Progenitor cell of endocrine pancreas (in vitro differentiated cells): ENCODE measurements around the gene RBM19. TPM values are rescaled to one million over a fixed set of nuclear protein-coding genes. Genes with fewer than 3 reads are reported as not detected.

ENCODE experiments used
- DNase-seq: peaks from one replicate; pipeline ENCODE4 v3.0.0; 2021; ENCODE audit warnings: low spot score; ENCODE audit not compliant: unreplicated experiment
- H3K27ac Mint-ChIP-seq: 2 replicates; pipeline ENCODE4 v1.8.0; 2021; ENCODE audit warnings: mild to moderate bottlenecking, moderate library complexity, mixed read lengths
- H3K27me3 Mint-ChIP-seq: 2 replicates; pipeline ENCODE4 v1.8.0; 2021; ENCODE audit warnings: mixed read lengths
- H3K36me3 Mint-ChIP-seq: 2 replicates; pipeline ENCODE4 v1.8.0; 2022; ENCODE audit warnings: mixed read lengths; ENCODE audit not compliant: insufficient read depth
- H3K4me1 Mint-ChIP-seq: 2 replicates; pipeline ENCODE4 v1.8.0; 2021; ENCODE audit warnings: low read depth, mixed read lengths
- H3K4me3 Mint-ChIP-seq: 2 replicates; pipeline ENCODE4 v1.8.0; 2021; ENCODE audit warnings: low read depth, mild to moderate bottlenecking, moderate library complexity, mixed read lengths
- H3K9me3 Mint-ChIP-seq: 2 replicates; pipeline ENCODE4 v1.8.0; 2021; ENCODE audit warnings: low read depth, mixed read lengths
- total RNA-seq: library from RNA; stranded (reverse); gene quantifications from 2 replicates; pipeline ENCODE4 v1.2.1, GENCODE V29; 2021
- TF ChIP-seq, protein P1 (sequence below): fragments of 200-600 bp; sonication (generic); IDR thresholded peaks from one replicate; pipeline ENCODE4 v1.5.0; 2021; ENCODE audit warnings: antibody characterized with exemption, mild to moderate bottlenecking; ENCODE audit not compliant: unreplicated experiment

RBM19 gene
- total RNA-seq, 1 donor from 2014 or later: 39.4 TPM

GRCh38 chr12:113835896-113836295 lies 130.2 kb downstream of the RBM19 start:
- H3K27ac Mint-ChIP-seq: no peak overlapping the region
- no peak for DNase-seq

GRCh38 chr12:113835433-113835832 lies 130.7 kb downstream of the RBM19 start:
- Mint-ChIP-seq H3K27ac (no peak overlapping the region), H3K36me3 (peaks cover 1% of the 10 kb centered on the region), H3K4me3 (no peak overlapping the region), H3K27me3 (peaks cover 18% of the 10 kb centered on the region), H3K4me1 (peaks cover 10% of the 10 kb centered on the region), H3K9me3 (no peaks in the 10 kb centered on the region)
- no peak for DNase-seq
- TF ChIP-seq, protein P1, sequence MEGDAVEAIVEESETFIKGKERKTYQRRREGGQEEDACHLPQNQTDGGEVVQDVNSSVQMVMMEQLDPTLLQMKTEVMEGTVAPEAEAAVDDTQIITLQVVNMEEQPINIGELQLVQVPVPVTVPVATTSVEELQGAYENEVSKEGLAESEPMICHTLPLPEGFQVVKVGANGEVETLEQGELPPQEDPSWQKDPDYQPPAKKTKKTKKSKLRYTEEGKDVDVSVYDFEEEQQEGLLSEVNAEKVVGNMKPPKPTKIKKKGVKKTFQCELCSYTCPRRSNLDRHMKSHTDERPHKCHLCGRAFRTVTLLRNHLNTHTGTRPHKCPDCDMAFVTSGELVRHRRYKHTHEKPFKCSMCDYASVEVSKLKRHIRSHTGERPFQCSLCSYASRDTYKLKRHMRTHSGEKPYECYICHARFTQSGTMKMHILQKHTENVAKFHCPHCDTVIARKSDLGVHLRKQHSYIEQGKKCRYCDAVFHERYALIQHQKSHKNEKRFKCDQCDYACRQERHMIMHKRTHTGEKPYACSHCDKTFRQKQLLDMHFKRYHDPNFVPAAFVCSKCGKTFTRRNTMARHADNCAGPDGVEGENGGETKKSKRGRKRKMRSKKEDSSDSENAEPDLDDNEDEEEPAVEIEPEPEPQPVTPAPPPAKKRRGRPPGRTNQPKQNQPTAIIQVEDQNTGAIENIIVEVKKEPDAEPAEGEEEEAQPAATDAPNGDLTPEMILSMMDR: no peak

More at GRCh38 chr12:113835896-113836295, 130.2 kb downstream of the RBM19 start:
- no peak overlapping the region for H3K4me3 Mint-ChIP-seq
- H3K27me3 Mint-ChIP-seq: peaks cover 18% of the 10 kb centered on the region
- TF ChIP-seq, protein P1: no peak
- peaks cover 1% of the 10 kb centered on the region for H3K36me3 Mint-ChIP-seq
- peaks cover 10% of the 10 kb centered on the region for H3K4me1 Mint-ChIP-seq
- H3K9me3 Mint-ChIP-seq: no peaks in the 10 kb centered on the region

DNA sequence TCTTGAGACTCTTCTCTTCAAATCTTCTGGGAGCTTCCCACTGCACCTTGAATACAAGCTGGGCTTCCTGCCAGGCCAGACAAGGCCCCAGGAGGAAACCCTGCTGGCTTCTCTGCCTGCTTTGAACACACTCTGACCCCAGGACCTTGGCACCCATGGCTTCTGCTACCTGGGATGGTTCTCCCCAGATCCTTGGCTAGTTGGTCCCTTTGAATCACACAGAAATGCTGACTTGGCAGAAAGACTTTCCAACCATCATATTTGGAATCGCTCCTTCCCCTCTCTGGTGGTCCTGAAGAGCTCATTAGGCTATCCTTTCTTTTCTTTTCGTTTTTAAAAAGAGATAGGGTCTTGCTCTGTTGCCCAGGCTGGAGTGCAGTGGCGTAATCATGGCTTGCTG lies 132.7 kb downstream of the RBM19 start:
- H3K27me3 Mint-ChIP-seq: peaks cover 18% of the 10 kb centered on the region
- no peak for DNase-seq
- no peak overlapping the region for H3K27ac Mint-ChIP-seq
- no peaks in the 10 kb centered on the region for H3K9me3 Mint-ChIP-seq
- peaks cover 10% of the 10 kb centered on the region for H3K4me1 Mint-ChIP-seq
- TF ChIP-seq, protein P1: no peak
- H3K36me3 Mint-ChIP-seq: peaks cover 1% of the 10 kb centered on the region
- H3K4me3 Mint-ChIP-seq: no peak overlapping the region

DNA sequence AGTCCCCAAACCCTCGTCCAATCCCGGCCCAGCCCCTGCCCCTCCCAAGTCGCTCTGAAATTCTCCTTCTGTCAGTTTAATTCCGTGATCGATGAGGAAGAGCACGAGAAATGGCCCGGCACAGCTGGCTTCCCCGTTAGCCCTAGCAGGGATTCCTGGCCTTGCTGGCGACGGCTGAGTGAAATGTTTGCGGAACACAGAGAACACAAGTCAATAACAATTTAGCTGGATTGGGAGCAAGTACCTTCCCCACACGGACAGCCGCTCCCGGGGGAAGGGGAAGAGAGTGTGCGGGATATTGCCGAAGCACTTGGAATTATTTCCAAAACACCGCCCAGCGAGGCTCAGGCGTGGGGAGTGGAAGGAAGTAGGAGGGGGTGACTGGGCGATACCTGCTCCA lies 134.6 kb downstream of the RBM19 start:
- TF ChIP-seq, protein P1: no peak
- peaks cover 9% of the 10 kb centered on the region for H3K4me1 Mint-ChIP-seq
- peak overlapping the region; percentile 27 for H3K4me3 Mint-ChIP-seq
- peak overlapping the region; percentile 23 for H3K27ac Mint-ChIP-seq
- no peaks in the 10 kb centered on the region for H3K9me3 Mint-ChIP-seq
- H3K36me3 Mint-ChIP-seq: peaks cover 1% of the 10 kb centered on the region
- no peak for DNase-seq
- peaks cover 18% of the 10 kb centered on the region for H3K27me3 Mint-ChIP-seq

DNA sequence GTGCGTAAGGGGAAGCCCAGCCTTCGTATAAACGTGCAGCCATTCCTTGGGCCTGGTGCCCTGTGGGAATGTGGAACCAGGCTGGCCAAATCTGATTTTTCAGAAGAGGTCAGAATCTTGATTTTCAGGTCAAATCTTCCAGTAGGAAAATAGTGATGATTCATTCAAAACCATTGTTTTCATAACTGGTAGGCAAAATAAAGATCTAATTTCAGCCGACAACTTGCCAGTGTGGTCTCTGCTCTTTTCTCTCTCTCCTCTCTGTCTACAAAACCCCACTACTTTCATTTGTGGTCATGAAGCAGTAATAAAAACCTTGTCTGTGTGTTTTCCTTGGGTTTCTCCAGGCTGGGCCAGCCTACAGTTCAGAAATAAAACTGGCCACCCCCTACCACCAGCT lies 135.1 kb downstream of the RBM19 start:
- Mint-ChIP-seq H3K27ac (no peak overlapping the region), H3K27me3 (peaks cover 18% of the 10 kb centered on the region), H3K9me3 (no peaks in the 10 kb centered on the region), H3K36me3 (peaks cover 1% of the 10 kb centered on the region), H3K4me3 (no peak overlapping the region), H3K4me1 (peaks cover 9% of the 10 kb centered on the region)
- TF ChIP-seq, protein P1: no peak
- no peak for DNase-seq
